A673 (cell line): ENCODE results near the gene MAML3.

ENCODE experiments used
- EZH2 ChIP-seq: fragments of 200-600 bp; sonication (generic); IDR thresholded peaks from 2 replicates; pipeline ENCODE4 v1.6.1; 2017; ENCODE audit warnings: borderline replicate concordance, low read depth, mild to moderate bottlenecking, mixed read lengths, antibody characterized with exemption, low read length; ENCODE audit not compliant: poor library complexity, severe bottlenecking
- TF ChIP-seq, protein P1 (sequence below): fragments of 300-800, 200-600 bp; sonication (generic); conservative IDR thresholded peaks from 2 replicates; pipeline ENCODE4 v1.5.1; 2017; ENCODE audit warnings: low read depth, mild to moderate bottlenecking, antibody characterized with exemption, low read length, moderate library complexity, mixed read lengths

DNA sequence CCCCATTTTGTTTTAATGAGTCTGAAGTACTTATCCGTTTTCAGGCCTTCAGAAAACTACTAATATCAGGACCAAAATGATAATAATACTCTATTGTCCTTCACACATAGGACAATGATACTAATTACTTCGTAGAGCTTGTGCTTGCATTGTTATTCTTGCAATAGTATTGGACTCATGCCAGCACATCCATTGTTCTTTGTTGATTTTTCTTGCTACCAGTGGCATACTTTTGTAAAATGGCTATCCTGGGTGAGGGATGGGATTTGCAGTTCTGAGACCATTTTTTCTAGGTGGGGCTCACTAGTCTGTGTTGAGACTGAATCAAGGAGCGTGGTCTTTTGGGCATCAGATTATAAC lies 195.3 kb downstream of the MAML3 start:
- TF ChIP-seq, protein P1, sequence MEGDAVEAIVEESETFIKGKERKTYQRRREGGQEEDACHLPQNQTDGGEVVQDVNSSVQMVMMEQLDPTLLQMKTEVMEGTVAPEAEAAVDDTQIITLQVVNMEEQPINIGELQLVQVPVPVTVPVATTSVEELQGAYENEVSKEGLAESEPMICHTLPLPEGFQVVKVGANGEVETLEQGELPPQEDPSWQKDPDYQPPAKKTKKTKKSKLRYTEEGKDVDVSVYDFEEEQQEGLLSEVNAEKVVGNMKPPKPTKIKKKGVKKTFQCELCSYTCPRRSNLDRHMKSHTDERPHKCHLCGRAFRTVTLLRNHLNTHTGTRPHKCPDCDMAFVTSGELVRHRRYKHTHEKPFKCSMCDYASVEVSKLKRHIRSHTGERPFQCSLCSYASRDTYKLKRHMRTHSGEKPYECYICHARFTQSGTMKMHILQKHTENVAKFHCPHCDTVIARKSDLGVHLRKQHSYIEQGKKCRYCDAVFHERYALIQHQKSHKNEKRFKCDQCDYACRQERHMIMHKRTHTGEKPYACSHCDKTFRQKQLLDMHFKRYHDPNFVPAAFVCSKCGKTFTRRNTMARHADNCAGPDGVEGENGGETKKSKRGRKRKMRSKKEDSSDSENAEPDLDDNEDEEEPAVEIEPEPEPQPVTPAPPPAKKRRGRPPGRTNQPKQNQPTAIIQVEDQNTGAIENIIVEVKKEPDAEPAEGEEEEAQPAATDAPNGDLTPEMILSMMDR = no peak
- TF ChIP-seq EZH2 = no peak
